ENCODE results near the gene CREBZF. TPM values are rescaled to one million over a fixed set of nuclear protein-coding genes. Genes with fewer than 3 reads are reported as not detected.
"Not testable (repeated sequence)": the region's sequence is repeated elsewhere in the genome, so short reads cannot be mapped to it uniquely, and the experiment has no call there.

Gene CREBZF
- polyA plus RNA-seq, 1 experiment, result 25.0 TPM

DNA sequence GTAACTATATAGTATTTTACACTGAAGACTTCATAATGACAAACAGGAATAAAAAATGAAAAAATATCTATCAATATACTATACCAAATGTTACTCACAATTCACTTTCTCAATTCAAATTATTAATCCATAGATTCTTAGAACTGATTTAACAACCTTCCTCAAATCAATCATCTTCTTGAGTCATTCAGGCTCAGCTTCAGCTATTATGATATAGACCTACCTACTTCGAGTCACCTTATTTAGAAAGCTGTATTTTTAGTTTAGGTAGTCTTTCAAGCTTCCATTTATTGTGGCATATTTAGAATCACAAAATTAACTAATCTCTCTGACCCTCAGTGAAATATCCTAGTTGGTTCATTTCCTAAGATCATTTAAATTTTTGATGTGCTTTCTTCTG, 8.2 kb downstream of the CREBZF start:
- DNase-seq (ENCODE audit: low read depth, low spot score), result no peak
- Histone ChIP-seq H3K27ac (ENCODE audit: low read depth, low read length) (no peak overlapping the region), H3K27me3 (ENCODE audit: control insufficient read depth, insufficient read depth, low read length) (no peaks in the 10 kb centered on the region), H3K4me3 (ENCODE audit: low read depth, low read length) (no peak overlapping the region), H3K9me3 (ENCODE audit: control insufficient read depth, insufficient read depth, low read length) (no peaks in the 10 kb centered on the region)
- POLR2A ChIA-PET, result no interaction called here
- TF ChIP-seq, protein P1, sequence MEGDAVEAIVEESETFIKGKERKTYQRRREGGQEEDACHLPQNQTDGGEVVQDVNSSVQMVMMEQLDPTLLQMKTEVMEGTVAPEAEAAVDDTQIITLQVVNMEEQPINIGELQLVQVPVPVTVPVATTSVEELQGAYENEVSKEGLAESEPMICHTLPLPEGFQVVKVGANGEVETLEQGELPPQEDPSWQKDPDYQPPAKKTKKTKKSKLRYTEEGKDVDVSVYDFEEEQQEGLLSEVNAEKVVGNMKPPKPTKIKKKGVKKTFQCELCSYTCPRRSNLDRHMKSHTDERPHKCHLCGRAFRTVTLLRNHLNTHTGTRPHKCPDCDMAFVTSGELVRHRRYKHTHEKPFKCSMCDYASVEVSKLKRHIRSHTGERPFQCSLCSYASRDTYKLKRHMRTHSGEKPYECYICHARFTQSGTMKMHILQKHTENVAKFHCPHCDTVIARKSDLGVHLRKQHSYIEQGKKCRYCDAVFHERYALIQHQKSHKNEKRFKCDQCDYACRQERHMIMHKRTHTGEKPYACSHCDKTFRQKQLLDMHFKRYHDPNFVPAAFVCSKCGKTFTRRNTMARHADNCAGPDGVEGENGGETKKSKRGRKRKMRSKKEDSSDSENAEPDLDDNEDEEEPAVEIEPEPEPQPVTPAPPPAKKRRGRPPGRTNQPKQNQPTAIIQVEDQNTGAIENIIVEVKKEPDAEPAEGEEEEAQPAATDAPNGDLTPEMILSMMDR (IDR thresholded peaks at IDR 0.05; ENCODE audit: low read depth, low read length), result no peak
- CTCF ChIA-PET, result interaction anchor here (1.2 kb wide), 1 partner anchor 198 kb away, joined by 4 read pairs; the partner anchor contains the start of gene CCDC83

DNA sequence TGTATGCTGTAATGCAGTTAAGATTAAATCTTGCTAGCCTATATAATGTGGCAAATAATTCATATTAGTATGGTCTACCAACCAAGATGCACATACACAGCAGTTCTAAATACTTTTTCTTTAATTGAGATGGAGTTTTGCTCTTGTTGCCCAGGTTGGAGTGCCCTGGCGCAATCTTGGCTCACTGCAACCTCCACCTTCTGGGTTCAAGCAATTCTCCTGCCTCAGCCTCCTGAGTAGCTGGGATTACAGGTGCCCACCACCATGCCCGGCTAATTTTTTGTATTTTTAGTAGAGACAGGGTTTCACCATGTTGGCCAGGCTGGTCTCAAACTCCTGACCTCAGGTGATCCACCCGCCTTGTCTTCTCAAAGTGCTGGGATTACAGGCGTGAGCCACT, 10.6 kb downstream of the CREBZF start:
- POLR2A ChIA-PET; H3K27ac ChIP-seq (ENCODE audit: low read depth, low read length); H3K4me3 ChIP-seq (ENCODE audit: low read depth, low read length); H3K9me3 ChIP-seq (ENCODE audit: control insufficient read depth, insufficient read depth, low read length); H3K27me3 ChIP-seq (ENCODE audit: control insufficient read depth, insufficient read depth, low read length); CTCF ChIA-PET; DNase-seq (ENCODE audit: low read depth, low spot score): not testable (repeated sequence)

DNA sequence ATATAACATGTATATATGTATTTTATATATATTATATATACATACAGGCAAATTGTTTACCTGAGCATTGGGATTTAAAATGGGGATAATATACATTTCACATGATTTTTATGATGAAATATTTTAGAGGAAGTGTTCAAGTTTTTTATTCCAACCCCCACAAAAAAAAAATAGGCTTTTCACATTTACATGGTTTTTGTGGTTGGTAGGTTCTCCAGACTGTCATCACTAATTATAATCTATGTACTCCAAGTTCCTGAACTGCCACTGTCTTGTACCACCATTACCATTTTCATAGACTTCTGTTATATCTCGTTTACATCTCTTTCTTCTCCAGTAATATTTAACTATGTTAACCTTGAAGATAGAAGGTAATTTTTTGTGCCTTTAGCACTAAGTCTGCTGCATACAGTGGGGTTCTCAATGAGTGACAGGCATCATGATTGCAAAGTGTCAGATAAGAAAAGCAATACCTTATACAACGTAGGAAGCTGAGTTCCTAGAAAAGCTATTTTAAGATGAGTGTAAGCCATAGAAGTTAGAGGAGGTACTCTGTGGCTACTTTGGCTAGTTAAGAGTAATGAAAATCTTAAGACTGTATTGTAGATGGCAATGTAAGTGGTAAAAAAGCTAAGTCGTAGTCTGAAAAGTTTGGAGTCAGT, 12.0 kb downstream of the CREBZF start:
- Histone ChIP-seq H3K27me3 (ENCODE audit: control insufficient read depth, insufficient read depth, low read length) (no peaks in the 10 kb centered on the region), H3K27ac (ENCODE audit: low read depth, low read length) (no peak overlapping the region), H3K4me3 (ENCODE audit: low read depth, low read length) (no peak overlapping the region), H3K9me3 (ENCODE audit: control insufficient read depth, insufficient read depth, low read length) (no peaks in the 10 kb centered on the region)
- TF ChIP-seq, protein P1 (IDR thresholded peaks at IDR 0.05; ENCODE audit: low read depth, low read length), result no peak
- no peak for DNase-seq (ENCODE audit: low read depth, low spot score)
- ChIA-PET POLR2A (interaction anchor here (1.1 kb wide), 1 partner anchor 24 kb away, joined by 3 read pairs; no protein-coding TSS in a partner anchor), CTCF (no interaction called here)

DNA sequence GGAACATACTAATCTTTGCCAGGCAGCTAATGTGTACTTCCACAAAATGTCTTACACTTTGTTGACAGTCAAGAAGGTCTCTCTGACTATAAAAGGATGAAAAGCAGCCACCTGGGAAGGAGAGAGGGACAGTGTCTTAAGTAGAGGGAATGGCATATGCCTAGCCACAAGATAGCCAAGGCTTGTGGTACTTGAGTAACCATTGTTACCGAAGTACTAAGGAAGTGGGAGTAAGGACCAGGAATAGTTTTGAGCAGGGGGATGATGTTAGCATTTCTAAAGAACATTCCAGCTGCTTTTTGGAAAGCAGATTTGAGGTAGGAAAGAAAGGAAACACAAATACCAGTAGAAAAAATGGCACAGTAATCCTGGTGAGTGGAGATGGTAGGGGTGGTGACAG, 13.8 kb downstream of the CREBZF start:
- ChIA-PET POLR2A (no interaction called here), CTCF (interaction anchor here (1.8 kb wide), 1 partner anchor 8 kb away, joined by 4 read pairs; no protein-coding TSS in a partner anchor)
- TF ChIP-seq, protein P1 (IDR thresholded peaks at IDR 0.05; ENCODE audit: low read depth, low read length), result no peak

DNA sequence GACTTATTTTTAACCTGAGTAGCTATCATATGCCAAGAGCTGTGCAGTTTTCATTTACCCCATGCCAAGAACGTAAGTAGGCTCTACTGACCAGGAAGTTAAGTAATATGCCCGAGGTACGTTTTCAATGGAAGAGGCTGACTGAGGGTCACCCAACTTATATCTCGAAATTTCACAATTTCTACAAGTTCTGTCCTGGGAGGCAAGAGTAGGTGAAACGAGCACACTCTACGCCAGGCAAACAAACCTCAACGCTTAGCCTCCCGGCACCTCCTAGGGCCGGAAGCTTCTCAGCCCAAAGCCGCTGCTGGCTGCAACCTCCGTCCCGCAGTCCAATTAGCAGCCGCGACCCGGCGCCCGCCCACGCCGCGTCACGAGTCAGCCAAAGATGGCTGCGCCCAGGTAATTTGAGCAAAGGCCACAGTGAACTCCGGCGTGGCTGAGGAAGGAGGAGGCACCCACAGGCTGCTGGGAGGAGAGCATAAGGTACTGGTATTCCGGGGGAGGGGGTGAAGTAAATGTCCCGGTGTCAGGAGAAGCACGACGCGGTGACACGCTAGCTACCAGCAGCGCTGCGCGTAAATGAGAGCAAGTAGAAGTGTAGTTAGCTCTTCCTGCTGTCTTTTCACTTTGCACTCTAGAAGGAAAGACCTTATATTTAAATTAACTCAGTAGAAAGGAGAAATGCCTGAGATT, 17.2 kb downstream of the CREBZF start, which contains the start of gene TMEM126A:
Gene TMEM126A, plus strand, starts transcription at position 364 of the 696 bp plus-strand sequence. CDS start 2,289 bp downstream, outside the sequence.
- DNase-seq (ENCODE audit: low read depth, low spot score), result peak; percentile 50
- TF ChIP-seq, protein P1 (IDR thresholded peaks at IDR 0.05; ENCODE audit: low read depth, low read length), result no peak
- Histone ChIP-seq H3K9me3 (ENCODE audit: control insufficient read depth, insufficient read depth, low read length) (no peaks in the 10 kb centered on the region), H3K27me3 (ENCODE audit: control insufficient read depth, insufficient read depth, low read length) (peaks cover 8% of the 10 kb centered on the region), H3K27ac (ENCODE audit: low read depth, low read length) (peak within 1 kb of the TSS; percentile 52), H3K4me3 (ENCODE audit: low read depth, low read length) (peak within 1 kb of the TSS; percentile 85)
- POLR2A ChIA-PET, result interaction anchor here (0.6 to 4.4 kb wide), 7 partner anchors 10 to 494 kb away, joined by 3 to 19 read pairs (median 4); partner anchors contain the start of genes CCDC89, CREBZF, DLG2 and TMEM126B
- CTCF ChIA-PET, result interaction anchor here (1.3 to 1.7 kb wide), 2 partner anchors 50 to 53 kb away, joined by 4 to 6 read pairs; no protein-coding TSS in a partner anchor

More for the DNA sequence above, 13.8 kb downstream of the CREBZF start:
- no peak for DNase-seq (ENCODE audit: low read depth, low spot score)
- no peak overlapping the region for H3K4me3 ChIP-seq (ENCODE audit: low read depth, low read length)
- no peaks in the 10 kb centered on the region for H3K27me3 ChIP-seq (ENCODE audit: control insufficient read depth, insufficient read depth, low read length)
- H3K27ac ChIP-seq (ENCODE audit: low read depth, low read length), result no peak overlapping the region
- H3K9me3 ChIP-seq (ENCODE audit: control insufficient read depth, insufficient read depth, low read length), result no peaks in the 10 kb centered on the region

All from AG04450 (cell line).